ENCODE results near the gene HLA-DRB5.

DNA sequence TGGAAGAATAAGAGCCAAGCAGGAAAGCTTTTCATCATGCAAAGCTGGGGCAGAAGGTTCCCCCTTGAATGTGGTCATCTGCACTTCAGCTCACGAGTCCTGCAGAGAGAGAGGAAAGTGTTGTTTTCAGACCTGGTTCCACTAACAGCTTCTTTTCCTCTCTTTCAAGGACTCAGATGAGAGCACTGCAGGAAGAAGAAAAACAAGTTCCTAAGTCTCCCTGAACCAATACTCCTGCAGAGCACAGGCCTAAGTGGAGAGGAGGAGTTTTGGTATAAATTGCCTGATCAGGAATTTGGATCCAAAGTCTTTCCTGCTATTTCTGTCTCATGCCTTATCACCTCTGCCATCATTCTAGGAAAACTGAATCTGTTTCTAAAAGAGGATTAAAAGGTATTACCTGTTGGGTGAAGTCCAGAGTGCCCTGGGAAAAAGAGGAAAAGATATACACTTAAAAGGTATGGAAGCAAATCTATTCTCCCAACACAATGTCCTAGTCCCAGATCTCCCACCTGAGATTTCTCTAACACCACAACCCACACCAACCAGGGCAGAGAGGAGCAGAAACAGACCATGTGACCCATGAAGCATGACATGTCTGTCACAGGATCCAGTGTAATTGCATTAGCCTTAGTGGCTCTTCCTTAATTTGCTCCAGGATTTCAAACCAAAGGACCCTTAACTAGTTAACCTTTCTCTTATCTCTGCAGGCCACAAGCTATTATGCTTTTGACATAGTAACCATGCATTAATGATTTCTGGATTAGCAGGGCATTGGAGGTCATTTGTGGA, 12.2 kb downstream of the HLA-DRB5 start:
- TF ChIP-seq, protein P1, sequence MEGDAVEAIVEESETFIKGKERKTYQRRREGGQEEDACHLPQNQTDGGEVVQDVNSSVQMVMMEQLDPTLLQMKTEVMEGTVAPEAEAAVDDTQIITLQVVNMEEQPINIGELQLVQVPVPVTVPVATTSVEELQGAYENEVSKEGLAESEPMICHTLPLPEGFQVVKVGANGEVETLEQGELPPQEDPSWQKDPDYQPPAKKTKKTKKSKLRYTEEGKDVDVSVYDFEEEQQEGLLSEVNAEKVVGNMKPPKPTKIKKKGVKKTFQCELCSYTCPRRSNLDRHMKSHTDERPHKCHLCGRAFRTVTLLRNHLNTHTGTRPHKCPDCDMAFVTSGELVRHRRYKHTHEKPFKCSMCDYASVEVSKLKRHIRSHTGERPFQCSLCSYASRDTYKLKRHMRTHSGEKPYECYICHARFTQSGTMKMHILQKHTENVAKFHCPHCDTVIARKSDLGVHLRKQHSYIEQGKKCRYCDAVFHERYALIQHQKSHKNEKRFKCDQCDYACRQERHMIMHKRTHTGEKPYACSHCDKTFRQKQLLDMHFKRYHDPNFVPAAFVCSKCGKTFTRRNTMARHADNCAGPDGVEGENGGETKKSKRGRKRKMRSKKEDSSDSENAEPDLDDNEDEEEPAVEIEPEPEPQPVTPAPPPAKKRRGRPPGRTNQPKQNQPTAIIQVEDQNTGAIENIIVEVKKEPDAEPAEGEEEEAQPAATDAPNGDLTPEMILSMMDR (IDR thresholded peaks at IDR 0.05 in 4 of 5, conservative IDR thresholded peaks at IDR 0.05 in 1 of 5): no peak
- no peak for TF ChIP-seq POLR2A (IDR thresholded peaks at IDR 0.05)

All from gastrocnemius medialis (tissue), 4 donors.